ENCODE results near the gene VAV2.

The VAV2 gene

GRCh38 chr9:133848471-133849109, 143.5 kb downstream of the VAV2 start:
- TF ChIP-seq CTCF (conservative IDR thresholded peaks at IDR 0.05), result no peak
- no peak overlapping the region for H3K27ac ChIP-seq

- no peak for TF ChIP-seq CTCF (conservative IDR thresholded peaks at IDR 0.05)
- H3K27ac ChIP-seq, result no peak overlapping the region
Measured at GRCh38 chr9:133846483-133847090, 145.5 kb downstream of the VAV2 start.

GRCh38 chr9:133845440-133845839, 146.7 kb downstream of the VAV2 start:
- no peak for TF ChIP-seq CTCF (conservative IDR thresholded peaks at IDR 0.05)
- H3K27ac ChIP-seq, result peak overlapping the region; percentile 10; the same call in 1 of the 2 replicates

- peak overlapping the region; percentile 10; the same call in 1 of the 2 replicates for H3K27ac ChIP-seq
- no peak for TF ChIP-seq CTCF (conservative IDR thresholded peaks at IDR 0.05)
Measured at GRCh38 chr9:133844881-133845410, 147.2 kb downstream of the VAV2 start.

DNA sequence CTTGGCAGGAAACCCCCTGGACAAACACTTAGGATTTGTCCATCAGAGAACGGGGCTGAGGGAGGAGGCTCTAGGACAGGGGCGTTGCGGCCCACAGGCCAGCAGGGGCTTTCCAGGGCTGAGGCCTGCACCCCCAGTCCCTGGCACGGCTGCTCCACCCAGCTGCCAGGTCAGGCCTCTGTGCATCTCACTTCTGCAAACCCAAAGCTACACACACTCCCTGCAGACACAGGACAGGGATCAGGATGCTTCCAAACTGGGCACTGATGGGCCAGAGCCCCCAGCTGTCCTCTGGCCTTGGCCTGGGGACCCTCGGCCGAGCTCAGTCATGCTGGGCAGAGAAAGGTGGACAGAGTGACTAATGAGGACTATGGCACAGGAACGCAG, 147.7 kb downstream of the VAV2 start:
- H3K27ac ChIP-seq, result no peak overlapping the region
- no peak for TF ChIP-seq CTCF (conservative IDR thresholded peaks at IDR 0.05)

- TF ChIP-seq CTCF (conservative IDR thresholded peaks at IDR 0.05), result no peak
- H3K27ac ChIP-seq, result no peak overlapping the region
Measured at GRCh38 chr9:133843751-133844397, 148.2 kb downstream of the VAV2 start.

DNA sequence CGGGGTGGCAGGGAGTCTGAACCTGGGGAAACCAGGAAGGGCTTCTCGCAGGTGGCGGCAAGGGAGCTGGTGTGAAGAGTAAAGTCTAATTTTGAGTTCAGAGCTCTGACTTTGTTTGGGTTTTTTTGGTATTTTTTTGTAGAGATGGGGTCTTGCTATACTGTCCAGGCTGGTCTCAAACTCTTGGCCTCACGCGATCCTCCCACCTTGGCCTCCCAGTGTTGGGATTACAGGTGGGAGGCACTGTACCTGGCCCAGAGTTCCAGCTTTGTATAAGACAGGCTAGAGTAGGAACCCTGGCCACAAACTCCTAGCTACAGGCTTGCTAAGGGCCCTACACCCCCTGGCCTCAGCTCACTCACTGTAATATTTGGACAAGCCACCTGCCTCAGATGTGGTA, 148.9 kb downstream of the VAV2 start:
- no peak overlapping the region for H3K27ac ChIP-seq
- TF ChIP-seq CTCF (conservative IDR thresholded peaks at IDR 0.05), result no peak

Data from VCaP (cell line).